BJ (cell line): Measurements from ENCODE around the gene RGL1. TPM values are rescaled to one million over a fixed set of nuclear protein-coding genes. Genes with fewer than 3 reads are reported as not detected.

Source experiments
- CTCF ChIA-PET: fragments of 350-600 bp; formaldehyde crosslinking; extraction: SDS; loops from one replicate; lab custom pipeline; 2021; ENCODE audit warnings: antibody characterized with exemption, inconsistent platforms; lab: Yijun Ruan, JAX
- POLR2A ChIA-PET: fragments of 300-600 bp; sonication (Branson Sonifier 250); formaldehyde crosslinking; extraction: SDS; loops from one replicate; lab custom pipeline; 2021; ENCODE audit warnings: antibody characterized with exemption; lab: Charles Lee
- DNase-seq: peaks from one replicate; pipeline ENCODE4 v3.0.0-alpha.2; 2011; ENCODE audit warnings: low read depth
- H3K27me3 ChIP-seq: 2 replicates; pipeline ENCODE4 v1.6.0; 2011; ENCODE audit warnings: low read length; ENCODE audit not compliant: control insufficient read depth, insufficient read depth
- H3K36me3 ChIP-seq: 2 replicates; pipeline ENCODE4 v1.5.1; 2011; ENCODE audit warnings: low read length; ENCODE audit not compliant: control insufficient read depth, insufficient read depth
- H3K4me3 ChIP-seq: 2 replicates; pipeline ENCODE4 v1.5.1; 2011; ENCODE audit warnings: low read depth, mild to moderate bottlenecking, control low read depth, low read length
- polyA plus RNA-seq: library from polyadenylated mRNA; depleted of rRNA; stranded (reverse); fragments of >200 nt; gene quantifications from 2 replicates; pipeline ENCODE4 v1.2.3, GENCODE V29; 2011
- TF ChIP-seq, protein P1 (sequence below): IDR thresholded peaks from 2 replicates; pipeline ENCODE4 v1.5.1; 2011; ENCODE audit warnings: low read depth, mild to moderate bottlenecking, control low read depth, inconsistent platforms, low read length, moderate library complexity; ENCODE audit not compliant: insufficient read depth

Gene RGL1
- polyA plus RNA-seq, 1 experiment, result 9.7 TPM

DNA sequence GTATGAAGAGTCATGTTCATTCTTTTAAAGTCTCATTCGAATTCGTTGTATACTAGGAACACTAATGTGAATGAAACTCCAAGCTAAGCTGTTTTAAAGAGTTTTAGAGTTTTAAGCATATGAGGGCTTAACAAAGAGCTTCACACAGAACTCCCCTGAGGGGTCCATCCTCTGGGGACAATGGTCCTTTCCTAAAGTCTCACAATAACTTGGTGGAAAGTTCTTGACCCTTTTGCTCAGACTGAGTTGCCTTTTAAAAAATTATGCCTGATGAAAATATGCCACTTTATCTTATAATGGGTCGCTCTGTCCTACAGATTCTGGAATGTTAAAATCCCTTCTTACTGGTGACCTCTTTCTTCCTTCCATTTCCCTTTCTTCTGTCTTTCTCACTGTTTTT, 64.3 kb downstream of the RGL1 start:
- POLR2A ChIA-PET, result no interaction called here
- TF ChIP-seq, protein P1, sequence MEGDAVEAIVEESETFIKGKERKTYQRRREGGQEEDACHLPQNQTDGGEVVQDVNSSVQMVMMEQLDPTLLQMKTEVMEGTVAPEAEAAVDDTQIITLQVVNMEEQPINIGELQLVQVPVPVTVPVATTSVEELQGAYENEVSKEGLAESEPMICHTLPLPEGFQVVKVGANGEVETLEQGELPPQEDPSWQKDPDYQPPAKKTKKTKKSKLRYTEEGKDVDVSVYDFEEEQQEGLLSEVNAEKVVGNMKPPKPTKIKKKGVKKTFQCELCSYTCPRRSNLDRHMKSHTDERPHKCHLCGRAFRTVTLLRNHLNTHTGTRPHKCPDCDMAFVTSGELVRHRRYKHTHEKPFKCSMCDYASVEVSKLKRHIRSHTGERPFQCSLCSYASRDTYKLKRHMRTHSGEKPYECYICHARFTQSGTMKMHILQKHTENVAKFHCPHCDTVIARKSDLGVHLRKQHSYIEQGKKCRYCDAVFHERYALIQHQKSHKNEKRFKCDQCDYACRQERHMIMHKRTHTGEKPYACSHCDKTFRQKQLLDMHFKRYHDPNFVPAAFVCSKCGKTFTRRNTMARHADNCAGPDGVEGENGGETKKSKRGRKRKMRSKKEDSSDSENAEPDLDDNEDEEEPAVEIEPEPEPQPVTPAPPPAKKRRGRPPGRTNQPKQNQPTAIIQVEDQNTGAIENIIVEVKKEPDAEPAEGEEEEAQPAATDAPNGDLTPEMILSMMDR, result no peak
- no peak overlapping the region for H3K4me3 ChIP-seq
- CTCF ChIA-PET, result no interaction called here
- no peaks in the 10 kb centered on the region for H3K27me3 ChIP-seq
- DNase-seq, result no peak
- no peaks in the 10 kb centered on the region for H3K36me3 ChIP-seq

DNA sequence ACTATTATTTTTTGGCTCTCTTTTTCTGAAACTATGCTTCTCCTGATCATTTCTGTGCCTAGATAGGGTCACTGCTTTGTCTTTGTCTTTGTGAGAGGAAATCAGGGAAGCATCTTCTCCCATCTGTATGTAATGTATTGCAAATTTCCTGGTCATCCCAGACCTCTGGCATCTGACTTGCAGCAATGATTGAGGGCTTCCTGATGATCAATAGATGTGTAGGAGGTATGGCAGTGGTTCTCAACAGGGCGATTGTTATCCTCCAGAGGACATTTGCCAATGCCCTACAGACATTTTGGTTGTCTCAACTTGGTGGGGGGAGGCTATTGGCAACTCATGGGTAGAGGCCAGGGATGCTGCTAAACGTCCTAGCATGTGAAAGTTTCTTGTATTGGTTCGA, 64.7 kb downstream of the RGL1 start:
- ChIA-PET POLR2A (no interaction called here), CTCF (no interaction called here)
- TF ChIP-seq, protein P1, result no peak
- no peak overlapping the region for H3K4me3 ChIP-seq
- no peaks in the 10 kb centered on the region for H3K36me3 ChIP-seq
- no peak for DNase-seq
- H3K27me3 ChIP-seq, result no peaks in the 10 kb centered on the region

DNA sequence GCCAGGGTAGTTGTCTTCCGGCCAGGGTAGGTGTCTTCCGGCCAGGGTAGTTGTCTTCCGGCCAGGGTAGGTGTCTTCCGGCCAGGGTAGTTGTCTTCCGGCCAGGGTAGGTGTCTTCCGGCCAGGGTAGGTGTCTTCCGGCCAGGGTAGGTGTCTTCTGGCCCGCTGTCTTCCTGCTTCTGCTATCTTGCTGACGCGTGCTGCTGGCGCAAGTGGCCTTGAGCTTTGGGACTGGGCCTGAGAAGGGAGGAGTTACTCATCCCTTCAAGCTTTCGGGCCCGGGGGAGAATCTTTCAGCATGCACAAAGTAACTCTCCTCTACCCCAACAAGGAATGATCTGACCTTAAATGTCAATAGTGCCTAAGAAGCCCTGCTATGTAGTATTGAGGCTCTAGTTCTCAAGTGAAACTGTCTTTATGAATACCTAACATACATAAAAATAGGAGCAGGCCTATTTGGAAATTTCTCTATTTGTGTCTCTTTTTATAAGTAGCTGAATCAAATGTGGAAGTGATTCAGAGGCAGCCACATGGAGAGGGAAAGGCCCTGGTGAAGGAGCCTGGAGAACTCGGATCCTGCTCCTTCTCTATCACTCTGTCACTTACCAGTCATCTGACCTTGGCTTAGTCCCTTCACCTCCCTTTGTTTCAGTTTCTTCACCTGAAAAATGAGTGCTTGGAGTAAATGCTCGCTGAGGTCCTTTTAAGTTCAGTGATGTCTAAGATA, 65.6 kb downstream of the RGL1 start:
- ChIA-PET POLR2A (no interaction called here), CTCF (interaction anchor here (0.8 to 1.4 kb wide), 2 partner anchors 14 to 45 kb away, joined by 3 to 4 read pairs; no protein-coding TSS in a partner anchor)
- DNase-seq, result no peak

DNA sequence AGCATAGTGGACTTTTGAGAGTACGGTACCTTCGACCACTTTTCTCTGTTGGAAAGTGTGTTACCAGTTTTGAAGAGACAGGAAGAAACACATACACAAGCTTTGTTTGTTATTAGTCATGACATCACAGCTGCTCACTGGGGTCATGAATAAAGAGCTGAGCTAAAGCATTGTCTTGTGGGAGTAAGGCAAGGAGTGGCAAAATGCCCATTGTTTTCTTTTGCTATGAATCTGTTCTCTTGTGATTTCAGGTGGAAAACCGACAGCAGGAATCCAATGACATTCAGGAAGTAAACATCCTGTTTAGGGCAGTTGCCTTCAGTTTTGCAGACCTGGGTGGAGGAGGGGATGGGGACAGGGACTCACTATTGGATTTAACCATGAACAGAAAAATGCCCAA, 66.2 kb downstream of the RGL1 start:
- CTCF ChIA-PET, result interaction anchor here (0.8 to 1.4 kb wide), 2 partner anchors 13 to 44 kb away, joined by 3 to 4 read pairs; no protein-coding TSS in a partner anchor
- Histone ChIP-seq H3K4me3 (no peak overlapping the region), H3K27me3 (no peaks in the 10 kb centered on the region), H3K36me3 (no peaks in the 10 kb centered on the region)
- TF ChIP-seq, protein P1, result no peak
- DNase-seq, result peak; percentile 12
- POLR2A ChIA-PET, result no interaction called here

More for the DNA sequence above, 65.6 kb downstream of the RGL1 start:
- TF ChIP-seq, protein P1, result no peak
- Histone ChIP-seq H3K4me3 (no peak overlapping the region), H3K36me3 (no peaks in the 10 kb centered on the region), H3K27me3 (no peaks in the 10 kb centered on the region)

DNA sequence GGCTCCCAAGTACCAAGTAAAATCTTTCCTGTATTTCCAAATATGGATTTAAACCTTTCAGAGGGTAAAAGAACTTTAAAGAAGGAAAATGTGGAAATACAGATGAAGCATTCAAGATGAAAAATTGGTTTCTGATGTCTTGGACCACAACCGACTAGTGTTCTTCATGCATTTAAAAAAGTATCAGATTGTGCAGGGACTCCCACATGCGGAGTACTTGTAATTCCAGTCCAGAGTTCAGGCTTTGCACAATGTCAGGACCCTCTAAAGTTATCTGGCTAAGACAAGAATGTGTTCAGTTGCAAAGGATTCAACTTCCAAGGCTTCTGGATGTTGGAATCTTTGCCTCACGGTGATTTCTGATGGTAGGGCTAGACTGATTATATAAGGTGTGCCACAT, 66.7 kb downstream of the RGL1 start:
- DNase-seq, result no peak
- H3K4me3 ChIP-seq, result no peak overlapping the region

More for the DNA sequence above, 66.7 kb downstream of the RGL1 start:
- H3K27me3 ChIP-seq, result no peaks in the 10 kb centered on the region
- CTCF ChIA-PET, result no interaction called here
- no peaks in the 10 kb centered on the region for H3K36me3 ChIP-seq
- POLR2A ChIA-PET, result no interaction called here
- TF ChIP-seq, protein P1, result no peak
